Fibroblast of mammary gland (primary cell): ENCODE measurements around the gene ZRANB1.
A peak's percentile ranks its signal among the peaks of the same experiment; 100 is the strongest.

ENCODE experiments used
- DNase-seq: peaks from one replicate; pipeline ENCODE4 v3.0.0-alpha.2; 2010; ENCODE audit warnings: low read depth
- H3K4me3 ChIP-seq: 2 replicates; pipeline ENCODE4 v1.5.1; 2011; ENCODE audit warnings: low read depth, mild to moderate bottlenecking, low read length, moderate library complexity; ENCODE audit not compliant: control insufficient read depth
- CTCF ChIP-seq: conservative IDR thresholded peaks from 2 replicates; pipeline ENCODE4 v1.5.1; 2011; ENCODE audit warnings: low read depth, low read length, inconsistent platforms; ENCODE audit not compliant: control insufficient read depth, insufficient read depth

ZRANB1 gene

GRCh38 chr10:125037145-125037877 lies 95.4 kb downstream of the ZRANB1 start:
- H3K4me3 ChIP-seq, result no peak overlapping the region
- DNase-seq, result peak; percentile 76
- no peak for TF ChIP-seq CTCF
